Activated CD4-positive, alpha-beta memory T cell treated with anti-CD3 and anti-CD28 coated beads for 36 hours (primary cell): ENCODE results near the gene ANAPC4. TPM values are rescaled to one million over a fixed set of nuclear protein-coding genes. Genes with fewer than 3 reads are reported as not detected.

Source experiments
- CTCF ChIA-PET: fragments of 350-600 bp; sonication (Branson Sonifier 250); formaldehyde crosslinking; loops from one replicate; lab custom pipeline; 2021; ENCODE audit warnings: antibody characterized with exemption, inconsistent platforms; lab: Charles Lee
- POLR2A ChIA-PET: fragments of 350-600 bp; sonication (Branson Sonifier 250); formaldehyde crosslinking; loops from one replicate; lab custom pipeline; 2021; ENCODE audit warnings: antibody characterized with exemption; lab: Charles Lee
- DNase-seq: peaks from one replicate; pipeline ENCODE4 v3.0.0-alpha.2; 2020
- H3K27ac Mint-ChIP-seq: one replicate; pipeline ENCODE4 v1.8.0; 2021; ENCODE audit warnings: mixed read lengths
- H3K27me3 Mint-ChIP-seq: one replicate; pipeline ENCODE4 v1.8.0; 2021; ENCODE audit warnings: mixed read lengths
- H3K36me3 Mint-ChIP-seq: one replicate; pipeline ENCODE4 v1.8.0; 2021; ENCODE audit warnings: mixed read lengths
- H3K4me1 Mint-ChIP-seq: one replicate; pipeline ENCODE4 v1.8.0; 2021; ENCODE audit warnings: low read depth, mixed read lengths
- H3K4me3 Mint-ChIP-seq: one replicate; pipeline ENCODE4 v1.8.0; 2021; ENCODE audit warnings: mild to moderate bottlenecking, mixed read lengths
- H3K9me3 Mint-ChIP-seq: one replicate; pipeline ENCODE4 v1.8.0; 2021; ENCODE audit warnings: mixed read lengths
- intact Hi-C: fragments of 100-400 bp; cut with micrococcal nuclease; formaldehyde crosslinking; loops from one replicate; pipeline ENCODE4 v1.15.1; 2023
- total RNA-seq, 2 experiments: library from RNA; stranded (reverse); gene quantifications; one replicate each; pipeline ENCODE4 v1.2.3, GENCODE V29; 2021

Gene ANAPC4
- total RNA-seq, 2 experiments from 2014 or later: 26.1 to 31.5 TPM

- intact Hi-C loops: no loop called here
- no peaks in the 10 kb centered on the region for H3K9me3 Mint-ChIP-seq
- CTCF ChIA-PET: no interaction called here
Observed at GRCh38 chr4:25420931-25421330, 43.9 kb downstream of the ANAPC4 start.

GRCh38 chr4:25421816-25422525 is 44.9 kb downstream of the ANAPC4 start:
- H3K4me3 Mint-ChIP-seq: no peak overlapping the region
- H3K9me3 Mint-ChIP-seq: no peaks in the 10 kb centered on the region
- no peaks in the 10 kb centered on the region for H3K27me3 Mint-ChIP-seq
- POLR2A ChIA-PET: no interaction called here
- H3K36me3 Mint-ChIP-seq: peaks cover 17% of the 10 kb centered on the region
- peaks cover 4% of the 10 kb centered on the region for H3K4me1 Mint-ChIP-seq
- H3K27ac Mint-ChIP-seq: peak overlapping the region; percentile 23
- CTCF ChIA-PET: no interaction called here
- intact Hi-C loops: no loop called here
- no peak for DNase-seq

More at GRCh38 chr4:25420931-25421330, 43.9 kb downstream of the ANAPC4 start:
- Mint-ChIP-seq H3K36me3 (peaks cover 23% of the 10 kb centered on the region), H3K4me1 (peaks cover 4% of the 10 kb centered on the region), H3K4me3 (no peak overlapping the region), H3K27ac (no peak overlapping the region), H3K27me3 (no peaks in the 10 kb centered on the region)
- DNase-seq: no peak
- POLR2A ChIA-PET: no interaction called here

- H3K27me3 Mint-ChIP-seq: no peaks in the 10 kb centered on the region
- POLR2A ChIA-PET: interaction anchor here (0.6 kb wide), 1 partner anchor 353 kb away, joined by 3 read pairs; no protein-coding TSS in a partner anchor
- DNase-seq: no peak
- intact Hi-C loops: no loop called here
- no peaks in the 10 kb centered on the region for H3K9me3 Mint-ChIP-seq
- no peak overlapping the region for H3K27ac Mint-ChIP-seq
- CTCF ChIA-PET: interaction anchor here (0.7 kb wide), 1 partner anchor 76 kb away, joined by 4 read pairs; no protein-coding TSS in a partner anchor
- peaks cover 9% of the 10 kb centered on the region for H3K36me3 Mint-ChIP-seq
- H3K4me1 Mint-ChIP-seq: peaks cover 4% of the 10 kb centered on the region
- H3K4me3 Mint-ChIP-seq: no peak overlapping the region
Observed at GRCh38 chr4:25423548-25423947, 46.5 kb downstream of the ANAPC4 start.

GRCh38 chr4:25424539-25425228 is 47.6 kb downstream of the ANAPC4 start:
- Mint-ChIP-seq H3K4me3 (no peak overlapping the region), H3K4me1 (peaks cover 4% of the 10 kb centered on the region), H3K27ac (no peak overlapping the region), H3K36me3 (peaks cover 6% of the 10 kb centered on the region), H3K27me3 (no peaks in the 10 kb centered on the region), H3K9me3 (no peaks in the 10 kb centered on the region)
- ChIA-PET POLR2A (no interaction called here), CTCF (interaction anchor here (0.6 to 1.8 kb wide), 2 partner anchors 15 to 37 kb away, joined by 3 to 4 read pairs; no protein-coding TSS in a partner anchor)
- no peak for DNase-seq
- intact Hi-C loops: no loop called here

- H3K4me1 Mint-ChIP-seq: peaks cover 4% of the 10 kb centered on the region
- ChIA-PET POLR2A (no interaction called here), CTCF (interaction anchor here (0.6 to 1.8 kb wide), 2 partner anchors 14 to 37 kb away, joined by 3 to 4 read pairs; no protein-coding TSS in a partner anchor)
- no peaks in the 10 kb centered on the region for H3K9me3 Mint-ChIP-seq
- no peaks in the 10 kb centered on the region for H3K27me3 Mint-ChIP-seq
- H3K27ac Mint-ChIP-seq: no peak overlapping the region
- DNase-seq: no peak
- no peak overlapping the region for H3K4me3 Mint-ChIP-seq
- peaks cover 5% of the 10 kb centered on the region for H3K36me3 Mint-ChIP-seq
- intact Hi-C loops: no loop called here
Observed at GRCh38 chr4:25425361-25425760, 48.3 kb downstream of the ANAPC4 start.

- no peaks in the 10 kb centered on the region for H3K27me3 Mint-ChIP-seq
- intact Hi-C loops: no loop called here
- CTCF ChIA-PET: no interaction called here
- H3K4me1 Mint-ChIP-seq: no peaks in the 10 kb centered on the region
- H3K27ac Mint-ChIP-seq: no peak overlapping the region
- no peak for DNase-seq
- H3K36me3 Mint-ChIP-seq: no peaks in the 10 kb centered on the region
- no peak overlapping the region for H3K4me3 Mint-ChIP-seq
- POLR2A ChIA-PET: no interaction called here
- no peaks in the 10 kb centered on the region for H3K9me3 Mint-ChIP-seq
Observed at GRCh38 chr4:25427871-25428270, 50.8 kb downstream of the ANAPC4 start.

GRCh38 chr4:25430630-25431029 is 53.6 kb downstream of the ANAPC4 start:
- Mint-ChIP-seq H3K9me3 (no peaks in the 10 kb centered on the region), H3K4me3 (no peak overlapping the region), H3K4me1 (no peaks in the 10 kb centered on the region), H3K36me3 (no peaks in the 10 kb centered on the region), H3K27me3 (no peaks in the 10 kb centered on the region), H3K27ac (no peak overlapping the region)
- intact Hi-C loops: no loop called here
- ChIA-PET CTCF (no interaction called here), POLR2A (no interaction called here)
- no peak for DNase-seq

- intact Hi-C loops: no loop called here
- H3K4me3 Mint-ChIP-seq: no peak overlapping the region
- H3K36me3 Mint-ChIP-seq: no peaks in the 10 kb centered on the region
- H3K27ac Mint-ChIP-seq: no peak overlapping the region
- no peaks in the 10 kb centered on the region for H3K27me3 Mint-ChIP-seq
- no peak for DNase-seq
- ChIA-PET CTCF (no interaction called here), POLR2A (no interaction called here)
- no peaks in the 10 kb centered on the region for H3K4me1 Mint-ChIP-seq
- peaks cover 3% of the 10 kb centered on the region for H3K9me3 Mint-ChIP-seq
Observed at GRCh38 chr4:25433966-25434827, 57.1 kb downstream of the ANAPC4 start.

GRCh38 chr4:25437926-25438325 is 60.9 kb downstream of the ANAPC4 start:
- no peak for DNase-seq
- H3K9me3 Mint-ChIP-seq: peaks cover 3% of the 10 kb centered on the region
- H3K36me3 Mint-ChIP-seq: no peaks in the 10 kb centered on the region
- H3K27me3 Mint-ChIP-seq: no peaks in the 10 kb centered on the region
- intact Hi-C loops: no loop called here
- CTCF ChIA-PET: no interaction called here
- no peaks in the 10 kb centered on the region for H3K4me1 Mint-ChIP-seq
- POLR2A ChIA-PET: no interaction called here
- H3K4me3 Mint-ChIP-seq: no peak overlapping the region
- no peak overlapping the region for H3K27ac Mint-ChIP-seq

- no peak overlapping the region for H3K4me3 Mint-ChIP-seq
- peaks cover 3% of the 10 kb centered on the region for H3K9me3 Mint-ChIP-seq
- peak; percentile 58 for DNase-seq
- ChIA-PET CTCF (interaction anchor here (0.7 to 2.6 kb wide), 15 partner anchors 8 to 472 kb away, joined by 3 to 14 read pairs (median 4); no protein-coding TSS in a partner anchor), POLR2A (no interaction called here)
- H3K27ac Mint-ChIP-seq: no peak overlapping the region
- H3K36me3 Mint-ChIP-seq: no peaks in the 10 kb centered on the region
- no peaks in the 10 kb centered on the region for H3K4me1 Mint-ChIP-seq
- H3K27me3 Mint-ChIP-seq: no peaks in the 10 kb centered on the region
- intact Hi-C loops: loop anchor here (2.0 kb wide), 2 partner anchors 329 to 423 kb away; partner anchors contain the start of gene SEL1L3
Observed at GRCh38 chr4:25439918-25440477, 62.9 kb downstream of the ANAPC4 start.

GRCh38 chr4:25440478-25441030 is 63.5 kb downstream of the ANAPC4 start:
- intact Hi-C loops: loop anchor here (2.0 kb wide), 2 partner anchors 328 to 422 kb away; partner anchors contain the start of gene SEL1L3
- ChIA-PET POLR2A (no interaction called here), CTCF (interaction anchor here (1.0 to 2.6 kb wide), 10 partner anchors 8 to 455 kb away, joined by 3 to 14 read pairs (median 4); no protein-coding TSS in a partner anchor)
- Mint-ChIP-seq H3K4me1 (no peaks in the 10 kb centered on the region), H3K36me3 (no peaks in the 10 kb centered on the region), H3K27me3 (no peaks in the 10 kb centered on the region), H3K9me3 (peaks cover 3% of the 10 kb centered on the region), H3K27ac (no peak overlapping the region), H3K4me3 (no peak overlapping the region)
- DNase-seq: no peak
